Effector memory CD4-positive, alpha-beta T cell (primary cell): ENCODE measurements around the gene TDRD15.

Experiments used
- DNase-seq, 3 donors: peaks; one replicate each; pipeline ENCODE4 v3.0.0-alpha.2; 2020
- H3K27ac ChIP-seq: 2 replicates; pipeline ENCODE4 v1.7.0; 2013; ENCODE audit warnings: mild to moderate bottlenecking, low read length, moderate library complexity; ENCODE audit not compliant: insufficient read depth, poor library complexity, severe bottlenecking
- H3K27me3 ChIP-seq: replicated peaks from 2 replicates; pipeline ENCODE4 v1.7.0; 2013; ENCODE audit warnings: mild to moderate bottlenecking, low read length; ENCODE audit not compliant: insufficient read depth, control insufficient read depth, poor library complexity, severe bottlenecking
- H3K36me3 ChIP-seq: 2 replicates; pipeline ENCODE4 v1.7.0; 2013; ENCODE audit warnings: mild to moderate bottlenecking, low read length, moderate library complexity; ENCODE audit not compliant: control insufficient read depth, insufficient read depth
- H3K4me1 ChIP-seq: 2 replicates; pipeline ENCODE4 v1.7.0; 2013; ENCODE audit warnings: low read length, mild to moderate bottlenecking; ENCODE audit not compliant: control insufficient read depth, insufficient read depth, poor library complexity, severe bottlenecking
- H3K4me3 ChIP-seq: 2 replicates; pipeline ENCODE4 v1.7.0; 2013; ENCODE audit warnings: low read length, low read depth, mild to moderate bottlenecking; ENCODE audit not compliant: insufficient read depth, poor library complexity, severe bottlenecking
- H3K9me3 ChIP-seq: 2 replicates; pipeline ENCODE4 v1.7.0; 2013; ENCODE audit warnings: mild to moderate bottlenecking, low read length, moderate library complexity; ENCODE audit not compliant: control insufficient read depth

Gene TDRD15

GRCh38 chr2:21175895-21176646, 52.3 kb downstream of the TDRD15 start:
- Histone ChIP-seq H3K9me3 (no peaks in the 10 kb centered on the region), H3K4me3 (no peak overlapping the region), H3K4me1 (no peaks in the 10 kb centered on the region), H3K27ac (no peak overlapping the region), H3K36me3 (no peaks in the 10 kb centered on the region), H3K27me3 (no peaks in the 10 kb centered on the region)
- DNase-seq, result no peak

GRCh38 chr2:21181957-21182356, 58.2 kb downstream of the TDRD15 start:
- no peaks in the 10 kb centered on the region for H3K27me3 ChIP-seq
- no peaks in the 10 kb centered on the region for H3K4me1 ChIP-seq
- no peaks in the 10 kb centered on the region for H3K36me3 ChIP-seq
- no peak for DNase-seq
- no peak overlapping the region for H3K27ac ChIP-seq
- H3K4me3 ChIP-seq, result no peak overlapping the region
- H3K9me3 ChIP-seq, result no peaks in the 10 kb centered on the region

- Histone ChIP-seq H3K27ac (no peak overlapping the region), H3K36me3 (no peaks in the 10 kb centered on the region), H3K4me3 (no peak overlapping the region), H3K4me1 (no peaks in the 10 kb centered on the region), H3K27me3 (no peaks in the 10 kb centered on the region), H3K9me3 (no peaks in the 10 kb centered on the region)
- DNase-seq, result no peak
Observed at GRCh38 chr2:21183306-21183705, 59.5 kb downstream of the TDRD15 start.

GRCh38 chr2:21183726-21184125, 60.0 kb downstream of the TDRD15 start:
- Histone ChIP-seq H3K36me3 (no peaks in the 10 kb centered on the region), H3K9me3 (no peaks in the 10 kb centered on the region), H3K4me3 (no peak overlapping the region), H3K27me3 (no peaks in the 10 kb centered on the region), H3K27ac (no peak overlapping the region), H3K4me1 (no peaks in the 10 kb centered on the region)
- no peak for DNase-seq

- Histone ChIP-seq H3K4me3 (no peak overlapping the region), H3K27ac (no peak overlapping the region), H3K36me3 (no peaks in the 10 kb centered on the region), H3K4me1 (no peaks in the 10 kb centered on the region), H3K9me3 (no peaks in the 10 kb centered on the region), H3K27me3 (no peaks in the 10 kb centered on the region)
- DNase-seq, result no peak
Observed at GRCh38 chr2:21191535-21191934, 67.8 kb downstream of the TDRD15 start.
